Activated CD4-positive, CD25-positive, alpha-beta regulatory T cell (primary cell): ENCODE measurements around the gene CLDN20.
"Not testable (repeated sequence)": the region's sequence is repeated elsewhere in the genome, so short reads cannot be mapped to it uniquely, and the experiment has no call there.

Experiments
- DNase-seq, 4 experiments: peaks; one replicate each; lab custom pipeline; 2025; lab: John Stamatoyannopoulos, UW

Gene CLDN20

GRCh38 chr6:155245193-155245592, 18.6 kb upstream of the CLDN20 start:
- no peak for DNase-seq

- no peak for DNase-seq
Observed at GRCh38 chr6:155245831-155246230, 18.0 kb upstream of the CLDN20 start.

GRCh38 chr6:155246825-155247224, 17.0 kb upstream of the CLDN20 start:
- no peak for DNase-seq

GRCh38 chr6:155247618-155248007, 16.2 kb upstream of the CLDN20 start:
- no peak for DNase-seq

- DNase-seq: no peak
Observed at GRCh38 chr6:155248008-155249001, 15.5 kb upstream of the CLDN20 start.

GRCh38 chr6:155250701-155251381, 13.0 kb upstream of the CLDN20 start:
- no peak for DNase-seq

- DNase-seq: no peak
Observed at GRCh38 chr6:155252581-155252980, 11.2 kb upstream of the CLDN20 start.

GRCh38 chr6:155253337-155253736, 10.5 kb upstream of the CLDN20 start:
- DNase-seq: no peak

GRCh38 chr6:155254139-155254538, 9.7 kb upstream of the CLDN20 start:
- DNase-seq: no peak

GRCh38 chr6:155256122-155256795, 7.6 kb upstream of the CLDN20 start:
- DNase-seq: no peak

- DNase-seq: no peak
Observed at GRCh38 chr6:155257796-155258195, 6.0 kb upstream of the CLDN20 start.

GRCh38 chr6:155259204-155259603, 4.6 kb upstream of the CLDN20 start:
- DNase-seq: no peak

- no peak for DNase-seq
Observed at GRCh38 chr6:155259897-155260296, 3.9 kb upstream of the CLDN20 start.

GRCh38 chr6:155260686-155261085, 3.1 kb upstream of the CLDN20 start:
- no peak for DNase-seq

GRCh38 chr6:155261111-155261900, 2.5 kb upstream of the CLDN20 start:
- no peak for DNase-seq

GRCh38 chr6:155262655-155263054, 1.2 kb upstream of the CLDN20 start:
- no peak for DNase-seq

GRCh38 chr6:155264693-155265320, 994 bp downstream of the CLDN20 start:
- no peak for DNase-seq

GRCh38 chr6:155265843-155266535, 2.2 kb downstream of the CLDN20 start:
- no peak for DNase-seq

- DNase-seq: no peak
Observed at GRCh38 chr6:155267411-155267810, 3.6 kb downstream of the CLDN20 start.

- DNase-seq: not testable (repeated sequence)
Observed at GRCh38 chr6:155268088-155268867, 4.5 kb downstream of the CLDN20 start.
